ENCODE results near the gene NPFFR1.
A peak's percentile ranks its signal among the peaks of the same experiment; 100 is the strongest.

Gene NPFFR1

GRCh38 chr10:70315276-70315675 lies 31.5 kb upstream of the NPFFR1 start:
- peaks cover 0 to 5% of the 10 kb centered on the region in 2 donors for H3K36me3 ChIP-seq (replicated peaks in 1 of 2; ENCODE audit: control insufficient read depth in 2 of 2, insufficient read depth in 2 of 2, low read length in 2 of 2)
- no peaks in the 10 kb centered on the region for H3K4me1 ChIP-seq (ENCODE audit: control insufficient read depth in 2 of 2, insufficient read depth in 1 of 2, low read depth in 1 of 2, low read length in 2 of 2)
- H4K91ac ChIP-seq (ENCODE audit: low read depth, low read length, poor library complexity), result no peak overlapping the region
- WGBS, 2 donors (ENCODE audit: extremely low coverage in 2 of 2, insufficient read length in 2 of 2, insufficient replicate concordance in 1 of 2), result no CpG with 5 or more reads among the region's 2 CpGs
- H3K79me1 ChIP-seq (ENCODE audit: low read depth, low read length), result no peaks in the 10 kb centered on the region
- H2BK5ac ChIP-seq (ENCODE audit: low read length), result no peak overlapping the region
- no peaks in the 10 kb centered on the region for H3K9me3 ChIP-seq (replicated peaks in 1 of 2; ENCODE audit: control insufficient read depth in 2 of 2, insufficient read depth in 1 of 2, low read depth in 1 of 2, low read length in 2 of 2)
- no peak overlapping the region for H2AK5ac ChIP-seq (ENCODE audit: low read depth, low read length)
- no peak overlapping the region for H2BK12ac ChIP-seq (ENCODE audit: low read length)
- H3K27ac ChIP-seq (replicated peaks; ENCODE audit: low read length), result no peak overlapping the region
- H3K23ac ChIP-seq (ENCODE audit: low read depth, low read length, poor library complexity), result no peak overlapping the region
- no peak overlapping the region for H3K18ac ChIP-seq (ENCODE audit: low read length)
- no peak overlapping the region for H2BK120ac ChIP-seq (ENCODE audit: low read depth, low read length)
- no peak for DNase-seq (ENCODE audit: low spot score)
- no peak overlapping the region for H4K8ac ChIP-seq (ENCODE audit: low read depth, low read length)
- H3K27me3 ChIP-seq (ENCODE audit: control insufficient read depth in 3 of 3, insufficient read depth in 3 of 3, low read depth in 1 of 3, low read length in 3 of 3), result no peaks in the 10 kb centered on the region
- no peak overlapping the region for H3K4me3 ChIP-seq (ENCODE audit: low read length in 2 of 2)
- H3K4ac ChIP-seq (ENCODE audit: low read length), result no peak overlapping the region
- no peak overlapping the region for H3K4me2 ChIP-seq (ENCODE audit: insufficient read depth, low read length, poor library complexity, severe bottlenecking)
- no peak overlapping the region for H2BK15ac ChIP-seq (ENCODE audit: low read length)
- no peak overlapping the region for H3K9ac ChIP-seq (ENCODE audit: low read depth, low read length, poor library complexity)
- no peak overlapping the region for H2AFZ ChIP-seq (ENCODE audit: low read length)
- H3K14ac ChIP-seq (ENCODE audit: low read length), result no peak overlapping the region

- no peaks in the 10 kb centered on the region for H3K4me1 ChIP-seq (ENCODE audit: control insufficient read depth in 2 of 2, insufficient read depth in 1 of 2, low read depth in 1 of 2, low read length in 2 of 2)
- WGBS, 2 donors (ENCODE audit: extremely low coverage in 2 of 2, insufficient read length in 2 of 2, insufficient replicate concordance in 1 of 2), result no CpG with 5 or more reads among the region's 4 CpGs
- no peak overlapping the region for H4K8ac ChIP-seq (ENCODE audit: low read depth, low read length)
- H3K4me2 ChIP-seq (ENCODE audit: insufficient read depth, low read length, poor library complexity, severe bottlenecking), result no peak overlapping the region
- H3K4me3 ChIP-seq (ENCODE audit: low read length in 2 of 2), result no peak overlapping the region
- H3K36me3 ChIP-seq (replicated peaks in 1 of 2; ENCODE audit: control insufficient read depth in 2 of 2, insufficient read depth in 2 of 2, low read length in 2 of 2), result peaks cover 0 to 1% of the 10 kb centered on the region in 2 donors
- H3K23ac ChIP-seq (ENCODE audit: low read depth, low read length, poor library complexity), result no peak overlapping the region
- no peak overlapping the region for H3K18ac ChIP-seq (ENCODE audit: low read length)
- H2AK5ac ChIP-seq (ENCODE audit: low read depth, low read length), result no peak overlapping the region
- H2BK5ac ChIP-seq (ENCODE audit: low read length), result no peak overlapping the region
- H2AFZ ChIP-seq (ENCODE audit: low read length), result no peak overlapping the region
- no peak overlapping the region for H2BK12ac ChIP-seq (ENCODE audit: low read length)
- H3K9me3 ChIP-seq (replicated peaks in 1 of 2; ENCODE audit: control insufficient read depth in 2 of 2, insufficient read depth in 1 of 2, low read depth in 1 of 2, low read length in 2 of 2), result no peaks in the 10 kb centered on the region
- H3K4ac ChIP-seq (ENCODE audit: low read length), result no peak overlapping the region
- H2BK120ac ChIP-seq (ENCODE audit: low read depth, low read length), result no peak overlapping the region
- no peak overlapping the region for H4K91ac ChIP-seq (ENCODE audit: low read depth, low read length, poor library complexity)
- no peak overlapping the region for H3K14ac ChIP-seq (ENCODE audit: low read length)
- no peak overlapping the region for H3K9ac ChIP-seq (ENCODE audit: low read depth, low read length, poor library complexity)
- H3K79me1 ChIP-seq (ENCODE audit: low read depth, low read length), result no peaks in the 10 kb centered on the region
- no peak for DNase-seq (ENCODE audit: low spot score)
- H3K27me3 ChIP-seq (ENCODE audit: control insufficient read depth in 3 of 3, insufficient read depth in 3 of 3, low read depth in 1 of 3, low read length in 3 of 3), result no peaks in the 10 kb centered on the region
- H2BK15ac ChIP-seq (ENCODE audit: low read length), result no peak overlapping the region
- no peak overlapping the region for H3K27ac ChIP-seq (replicated peaks; ENCODE audit: low read length)
Measured at GRCh38 chr10:70312972-70313371, 29.2 kb upstream of the NPFFR1 start.

- Histone ChIP-seq H4K91ac (ENCODE audit: low read depth, low read length, poor library complexity) (no peak overlapping the region), H2BK12ac (ENCODE audit: low read length) (no peak overlapping the region), H3K79me1 (ENCODE audit: low read depth, low read length) (no peaks in the 10 kb centered on the region), H3K9ac (ENCODE audit: low read depth, low read length, poor library complexity) (no peak overlapping the region), H2BK120ac (ENCODE audit: low read depth, low read length) (no peak overlapping the region), H3K4me1 (ENCODE audit: control insufficient read depth in 2 of 2, insufficient read depth in 1 of 2, low read depth in 1 of 2, low read length in 2 of 2) (no peaks in the 10 kb centered on the region), H3K4me3 (ENCODE audit: low read length in 2 of 2) (no peak overlapping the region), H3K36me3 (replicated peaks in 1 of 2; ENCODE audit: control insufficient read depth in 2 of 2, insufficient read depth in 2 of 2, low read length in 2 of 2) (peaks cover 0 to 1% of the 10 kb centered on the region in 2 donors), H3K9me3 (replicated peaks in 1 of 2; ENCODE audit: control insufficient read depth in 2 of 2, insufficient read depth in 1 of 2, low read depth in 1 of 2, low read length in 2 of 2) (no peaks in the 10 kb centered on the region), H3K18ac (ENCODE audit: low read length) (no peak overlapping the region), H3K4ac (ENCODE audit: low read length) (no peak overlapping the region), H3K14ac (ENCODE audit: low read length) (peak overlapping the region; percentile 71), H2AK5ac (ENCODE audit: low read depth, low read length) (no peak overlapping the region), H4K8ac (ENCODE audit: low read depth, low read length) (no peak overlapping the region), H2BK5ac (ENCODE audit: low read length) (no peak overlapping the region), H3K23ac (ENCODE audit: low read depth, low read length, poor library complexity) (no peak overlapping the region), H3K27me3 (ENCODE audit: control insufficient read depth in 3 of 3, insufficient read depth in 3 of 3, low read depth in 1 of 3, low read length in 3 of 3) (no peaks in the 10 kb centered on the region), H3K4me2 (ENCODE audit: insufficient read depth, low read length, poor library complexity, severe bottlenecking) (no peak overlapping the region), H2BK15ac (ENCODE audit: low read length) (no peak overlapping the region), H2AFZ (ENCODE audit: low read length) (no peak overlapping the region), H3K27ac (replicated peaks; ENCODE audit: low read length) (no peak overlapping the region)
- DNase-seq (ENCODE audit: low spot score), result no peak
- no CpG with 5 or more reads among the region's 5 CpGs for WGBS, 2 donors (ENCODE audit: extremely low coverage in 2 of 2, insufficient read length in 2 of 2, insufficient replicate concordance in 1 of 2)
Measured at GRCh38 chr10:70312249-70312648, 28.4 kb upstream of the NPFFR1 start.

- Histone ChIP-seq H3K27me3 (ENCODE audit: control insufficient read depth in 3 of 3, insufficient read depth in 3 of 3, low read depth in 1 of 3, low read length in 3 of 3) (no peaks in the 10 kb centered on the region), H3K36me3 (replicated peaks in 1 of 2; ENCODE audit: control insufficient read depth in 2 of 2, insufficient read depth in 2 of 2, low read length in 2 of 2) (peaks cover 0 to 1% of the 10 kb centered on the region in 2 donors), H3K4me1 (ENCODE audit: control insufficient read depth in 2 of 2, insufficient read depth in 1 of 2, low read depth in 1 of 2, low read length in 2 of 2) (no peaks in the 10 kb centered on the region), H2BK12ac (ENCODE audit: low read length) (no peak overlapping the region), H4K91ac (ENCODE audit: low read depth, low read length, poor library complexity) (no peak overlapping the region), H4K8ac (ENCODE audit: low read depth, low read length) (no peak overlapping the region), H2BK15ac (ENCODE audit: low read length) (no peak overlapping the region), H2AFZ (ENCODE audit: low read length) (no peak overlapping the region), H3K18ac (ENCODE audit: low read length) (no peak overlapping the region), H3K4me2 (ENCODE audit: insufficient read depth, low read length, poor library complexity, severe bottlenecking) (no peak overlapping the region), H3K9ac (ENCODE audit: low read depth, low read length, poor library complexity) (no peak overlapping the region), H3K27ac (replicated peaks; ENCODE audit: low read length) (no peak overlapping the region), H3K79me1 (ENCODE audit: low read depth, low read length) (no peaks in the 10 kb centered on the region), H3K9me3 (replicated peaks in 1 of 2; ENCODE audit: control insufficient read depth in 2 of 2, insufficient read depth in 1 of 2, low read depth in 1 of 2, low read length in 2 of 2) (no peaks in the 10 kb centered on the region), H3K23ac (ENCODE audit: low read depth, low read length, poor library complexity) (no peak overlapping the region), H2BK120ac (ENCODE audit: low read depth, low read length) (no peak overlapping the region), H2AK5ac (ENCODE audit: low read depth, low read length) (no peak overlapping the region), H3K4ac (ENCODE audit: low read length) (no peak overlapping the region), H2BK5ac (ENCODE audit: low read length) (no peak overlapping the region), H3K4me3 (ENCODE audit: low read length in 2 of 2) (no peak overlapping the region), H3K14ac (ENCODE audit: low read length) (no peak overlapping the region)
- WGBS, 2 donors (ENCODE audit: extremely low coverage in 2 of 2, insufficient read length in 2 of 2, insufficient replicate concordance in 1 of 2), result no CpG with 5 or more reads among the region's 3 CpGs
- DNase-seq (ENCODE audit: low spot score), result no peak
Measured at GRCh38 chr10:70311698-70312097, 27.9 kb upstream of the NPFFR1 start.

Measured in neuronal stem cell (in vitro differentiated cells).